ENCODE data around the gene CYB5D1.

DNA sequence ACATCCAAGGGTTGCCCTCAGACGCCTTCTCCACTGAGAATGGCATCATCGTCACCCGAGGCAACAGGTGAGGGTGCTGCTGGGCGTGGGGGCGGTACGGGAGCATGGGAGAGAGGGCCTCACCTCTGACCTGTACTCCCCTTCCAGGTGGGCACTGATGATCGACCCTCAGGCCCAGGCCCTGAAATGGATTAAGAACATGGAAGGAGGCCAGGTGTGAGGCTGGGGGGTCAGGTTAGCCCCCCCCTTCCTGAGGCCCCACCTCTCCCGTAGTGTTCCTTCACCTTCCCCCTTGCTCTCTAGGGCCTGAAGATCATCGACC, 40.2 kb upstream of the CYB5D1 start:
- TF ChIP-seq, protein P1, sequence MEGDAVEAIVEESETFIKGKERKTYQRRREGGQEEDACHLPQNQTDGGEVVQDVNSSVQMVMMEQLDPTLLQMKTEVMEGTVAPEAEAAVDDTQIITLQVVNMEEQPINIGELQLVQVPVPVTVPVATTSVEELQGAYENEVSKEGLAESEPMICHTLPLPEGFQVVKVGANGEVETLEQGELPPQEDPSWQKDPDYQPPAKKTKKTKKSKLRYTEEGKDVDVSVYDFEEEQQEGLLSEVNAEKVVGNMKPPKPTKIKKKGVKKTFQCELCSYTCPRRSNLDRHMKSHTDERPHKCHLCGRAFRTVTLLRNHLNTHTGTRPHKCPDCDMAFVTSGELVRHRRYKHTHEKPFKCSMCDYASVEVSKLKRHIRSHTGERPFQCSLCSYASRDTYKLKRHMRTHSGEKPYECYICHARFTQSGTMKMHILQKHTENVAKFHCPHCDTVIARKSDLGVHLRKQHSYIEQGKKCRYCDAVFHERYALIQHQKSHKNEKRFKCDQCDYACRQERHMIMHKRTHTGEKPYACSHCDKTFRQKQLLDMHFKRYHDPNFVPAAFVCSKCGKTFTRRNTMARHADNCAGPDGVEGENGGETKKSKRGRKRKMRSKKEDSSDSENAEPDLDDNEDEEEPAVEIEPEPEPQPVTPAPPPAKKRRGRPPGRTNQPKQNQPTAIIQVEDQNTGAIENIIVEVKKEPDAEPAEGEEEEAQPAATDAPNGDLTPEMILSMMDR (conservative IDR thresholded peaks at IDR 0.05 in 1 of 2, IDR thresholded peaks at IDR 0.05 in 1 of 2; ENCODE audit: low read depth in 1 of 2, low read length in 2 of 2) = no peak
- no peak for TF ChIP-seq EZH2 (IDR thresholded peaks at IDR 0.05; ENCODE audit: low read length, missing control alignments)

Data from fibroblast of lung (primary cell).